NCI-H2029 treated with DMSO at 0.1 percent for 48 hours (cell line): ENCODE measurements around the gene NFATC3.
"Not testable (repeated sequence)": the region's sequence is repeated elsewhere in the genome, so short reads cannot be mapped to it uniquely, and the experiment has no call there.

Experiments
- DNase-seq: peaks from one replicate; lab custom pipeline; 2025; lab: John Stamatoyannopoulos, UW

NFATC3 gene

DNA sequence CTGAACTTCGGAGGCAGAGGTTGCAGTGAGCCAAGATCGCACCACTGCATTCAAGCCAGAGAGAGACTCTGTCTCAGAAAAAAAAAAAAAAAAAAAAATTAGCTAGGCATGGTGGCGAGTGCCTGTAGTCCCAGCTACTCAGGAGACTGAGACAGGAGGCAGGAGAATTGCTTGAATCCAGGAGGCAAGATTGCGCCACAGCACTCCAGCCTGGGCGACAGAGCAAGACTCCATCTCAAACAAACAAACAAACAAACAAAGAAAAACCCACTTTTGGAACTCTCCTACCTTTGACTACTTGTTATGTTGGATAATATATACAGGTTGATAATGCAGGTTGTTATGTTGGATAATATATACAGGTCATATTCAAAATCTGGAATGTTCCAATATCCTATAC, 35.3 kb downstream of the NFATC3 start:
- not testable (repeated sequence) for DNase-seq

DNA sequence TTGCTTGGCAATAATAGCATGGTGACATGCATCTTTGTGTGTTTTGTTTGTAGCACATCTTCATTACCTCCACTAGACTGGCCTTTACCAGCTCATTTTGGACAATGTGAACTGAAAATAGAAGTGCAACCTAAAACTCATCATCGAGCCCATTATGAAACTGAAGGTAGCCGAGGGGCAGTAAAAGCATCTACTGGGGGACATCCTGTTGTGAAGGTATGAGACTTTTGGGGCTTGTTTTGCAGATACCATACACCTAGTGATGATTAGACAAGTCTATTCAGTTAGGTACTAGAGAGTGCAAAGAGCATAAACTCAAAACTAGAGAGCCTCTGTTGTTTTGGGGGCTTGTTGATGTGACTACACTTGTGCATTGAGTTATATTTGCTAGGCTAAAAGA, 41.2 kb downstream of the NFATC3 start:
- no peak for DNase-seq

DNA sequence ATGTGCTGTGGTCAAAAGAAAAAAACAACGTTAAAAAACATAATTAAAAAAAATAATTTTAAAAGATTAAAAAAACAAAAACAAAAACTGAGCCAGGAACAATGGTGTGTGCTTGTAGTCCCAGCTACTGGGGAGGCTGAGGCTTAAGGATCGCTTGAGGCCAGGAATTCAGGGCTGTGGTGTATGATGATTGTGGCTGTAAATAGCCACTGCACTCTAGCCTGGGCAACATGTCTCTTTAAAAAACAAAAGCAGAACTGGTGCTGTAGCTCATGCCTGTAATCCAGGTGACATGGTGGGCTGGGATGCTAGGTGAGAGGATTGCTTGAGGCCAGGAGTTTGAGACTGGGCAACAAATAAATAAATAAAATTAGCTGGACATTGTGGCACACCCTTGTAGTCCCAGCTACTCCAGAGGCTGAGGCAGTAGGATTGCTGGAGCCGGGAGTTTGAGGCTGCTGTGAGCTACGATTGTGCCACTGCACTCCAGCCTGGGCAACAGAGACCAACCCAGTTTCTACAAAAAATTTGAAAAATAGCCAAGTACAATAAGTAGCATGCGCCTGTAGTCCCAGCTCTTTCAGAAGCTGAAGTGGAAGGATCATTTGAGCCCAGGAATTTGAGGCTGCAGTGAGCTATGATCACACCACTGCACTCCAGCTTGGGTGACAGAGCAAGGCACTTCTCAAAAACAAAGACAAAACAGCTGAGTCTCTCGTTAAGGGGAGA, 43.6 kb downstream of the NFATC3 start:
- no peak for DNase-seq

- DNase-seq: no peak
Measured at GRCh38 chr16:68130520-68130919, 45.4 kb downstream of the NFATC3 start.

GRCh38 chr16:68131813-68132706, 46.9 kb downstream of the NFATC3 start:
- DNase-seq: no peak

GRCh38 chr16:68133000-68133399, 47.8 kb downstream of the NFATC3 start:
- not testable (repeated sequence) for DNase-seq

GRCh38 chr16:68134644-68135043, 49.5 kb downstream of the NFATC3 start:
- no peak for DNase-seq

GRCh38 chr16:68136515-68136914, 51.3 kb downstream of the NFATC3 start:
- DNase-seq: no peak

GRCh38 chr16:68144008-68144407, 58.8 kb downstream of the NFATC3 start:
- no peak for DNase-seq

- no peak for DNase-seq
Measured at GRCh38 chr16:68146585-68146984, 61.4 kb downstream of the NFATC3 start.

GRCh38 chr16:68147444-68147843, 62.3 kb downstream of the NFATC3 start:
- DNase-seq: no peak

DNA sequence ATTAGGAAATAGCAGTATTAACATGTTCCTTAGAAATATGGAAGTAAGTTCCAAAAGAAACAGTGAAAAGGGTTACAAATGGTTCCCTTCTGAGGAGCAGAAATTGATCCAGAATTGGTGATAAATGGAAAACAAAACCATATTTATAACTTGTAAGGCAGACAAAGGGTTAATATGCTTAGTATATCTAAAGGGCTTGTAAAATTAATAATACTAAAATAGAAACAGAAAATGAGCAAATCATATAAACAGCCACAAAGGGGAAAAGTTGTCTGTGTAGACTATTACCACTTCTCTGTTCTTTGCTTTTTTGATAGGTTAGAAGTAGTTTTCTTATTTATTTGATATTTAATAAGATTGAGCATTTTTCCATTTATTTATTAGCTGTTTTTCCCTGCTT, 64.4 kb downstream of the NFATC3 start:
- no peak for DNase-seq

DNA sequence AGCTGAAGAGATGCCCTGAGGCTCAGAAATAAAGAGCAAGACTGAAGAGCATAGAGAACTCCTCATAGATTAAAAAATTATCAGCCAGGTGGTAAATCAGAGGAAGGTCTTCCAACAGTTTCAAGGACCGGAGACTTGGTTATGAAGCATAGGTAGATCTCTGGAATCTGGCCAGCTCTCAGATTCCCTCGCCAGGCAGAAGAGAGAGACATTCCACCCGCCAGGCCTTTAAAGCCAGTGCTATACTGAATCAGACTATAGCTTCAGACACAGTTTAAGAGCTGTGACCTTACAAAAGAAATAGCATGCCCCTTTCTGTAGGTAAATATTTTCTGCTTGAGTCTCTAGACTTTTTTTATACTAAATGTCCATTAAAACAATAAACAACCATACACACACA, 70.3 kb downstream of the NFATC3 start:
- DNase-seq: no peak

DNA sequence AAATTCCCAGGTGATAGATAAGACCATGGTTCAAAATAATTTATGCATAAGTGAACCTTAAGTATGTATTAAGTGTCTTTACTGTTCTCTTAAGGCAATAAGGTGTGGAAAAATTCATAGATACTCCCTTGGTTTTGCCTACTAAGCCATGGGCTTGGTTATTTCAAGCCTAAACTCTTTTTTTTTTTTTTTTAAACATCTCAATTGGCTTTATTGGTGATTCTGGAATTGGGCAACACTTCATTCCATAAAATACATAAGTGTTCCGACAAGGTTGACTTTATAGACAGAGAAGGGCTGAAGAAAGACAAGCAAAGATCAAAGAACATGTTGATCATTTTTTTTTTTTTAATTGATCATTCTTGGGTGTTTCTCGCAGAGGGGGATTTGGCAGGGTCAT, 77.2 kb downstream of the NFATC3 start:
- no peak for DNase-seq

DNA sequence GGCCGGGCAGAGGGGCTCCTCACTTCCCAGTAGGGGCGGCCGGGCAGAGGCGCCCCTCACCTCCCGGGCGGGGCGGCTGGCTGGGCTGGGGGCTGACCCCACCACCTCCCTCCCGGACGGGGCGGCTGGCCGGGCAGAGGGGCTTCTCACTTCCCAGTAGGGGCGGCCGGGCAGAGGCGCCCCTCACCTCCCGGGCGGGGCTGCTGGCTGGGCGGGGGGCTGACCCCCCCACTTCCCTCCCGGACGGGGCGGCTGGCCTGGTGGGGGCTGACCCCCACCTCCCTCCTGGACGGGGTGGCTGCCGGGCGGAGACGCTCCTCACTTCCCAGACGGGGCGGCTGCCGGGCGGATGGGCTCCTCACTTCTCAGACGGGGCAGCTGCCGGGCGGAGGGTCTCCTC, 78.1 kb downstream of the NFATC3 start:
- not testable (repeated sequence) for DNase-seq

GRCh38 chr16:68166264-68166663, 81.1 kb downstream of the NFATC3 start:
- no peak for DNase-seq

DNA sequence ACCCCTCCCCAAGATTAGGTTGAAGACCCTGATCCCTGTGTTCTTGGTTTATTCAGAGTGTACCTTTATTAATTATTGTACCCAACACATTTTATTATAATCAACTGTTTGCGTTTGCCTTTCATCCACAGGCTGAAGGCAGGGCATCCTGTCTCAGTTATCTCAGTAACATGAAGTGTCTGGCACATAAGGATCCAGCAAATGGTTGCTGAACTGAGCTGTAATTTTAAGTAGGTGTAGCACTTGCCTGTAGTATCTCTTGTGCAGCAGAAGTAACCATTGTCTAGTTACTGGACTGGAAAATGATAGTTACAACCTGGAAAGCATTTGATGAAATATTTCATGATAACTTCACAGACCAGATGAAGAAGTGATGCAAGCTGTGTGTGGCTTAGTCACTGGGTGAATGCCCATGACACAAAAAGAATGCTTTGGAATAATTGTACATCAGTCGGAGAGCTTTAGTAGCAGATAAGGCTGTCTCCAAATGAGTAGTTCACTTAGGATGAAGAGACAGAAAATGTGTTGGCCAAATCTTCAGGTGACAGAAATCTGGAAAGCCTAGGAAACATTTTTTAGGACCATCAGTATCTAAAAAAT, 94.1 kb downstream of the NFATC3 start:
- no peak for DNase-seq

- DNase-seq: no peak
Measured at GRCh38 chr16:68179855-68180254, 94.7 kb downstream of the NFATC3 start.

- DNase-seq: no peak
Measured at GRCh38 chr16:68183046-68183445, 97.9 kb downstream of the NFATC3 start.

GRCh38 chr16:68186877-68187276, 101.7 kb downstream of the NFATC3 start:
- no peak for DNase-seq

DNA sequence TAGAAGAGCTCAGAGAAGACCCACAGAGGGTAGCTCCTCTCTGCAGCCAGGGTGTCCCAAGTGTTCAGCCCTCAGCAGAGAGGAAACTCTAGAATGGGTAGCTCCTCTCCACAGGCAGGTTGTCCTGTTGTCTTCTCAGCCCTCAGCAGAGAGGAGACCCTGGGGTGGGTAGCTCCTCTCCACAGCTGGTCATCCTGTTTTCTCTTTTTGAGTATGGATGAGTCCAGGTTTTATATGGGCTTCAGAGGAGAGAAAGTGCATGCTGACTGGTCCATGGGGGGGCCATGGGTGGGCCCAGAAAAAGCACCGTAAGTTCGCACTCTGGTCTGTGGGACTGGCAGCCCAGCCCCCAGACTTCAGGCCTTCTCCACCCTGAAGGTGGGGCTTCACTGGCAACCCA, 102.3 kb downstream of the NFATC3 start:
- DNase-seq: no peak

- no peak for DNase-seq
Measured at GRCh38 chr16:68188170-68188569, 103.0 kb downstream of the NFATC3 start.

GRCh38 chr16:68190081-68190480, 104.9 kb downstream of the NFATC3 start:
- DNase-seq: no peak
